A673 (cell line): Measurements from ENCODE around the gene HAT1. TPM values are rescaled to one million over a fixed set of nuclear protein-coding genes. Genes with fewer than 3 reads are reported as not detected.

Source experiments
- BruUV-seq: library from RNA; stranded (reverse); fragments of 400-500 nt; replicated peaks from 2 replicates; lab custom pipeline; 2021; lab: Mats Ljungman, UMichigan
- CTCF ChIA-PET: fragments of 300-600 bp; sonication (Branson Sonifier 250); formaldehyde crosslinking; loops from one replicate; lab custom pipeline; 2022; ENCODE audit warnings: antibody characterized with exemption; lab: Charles Lee
- POLR2A ChIA-PET: fragments of 300-600 bp; sonication (Branson Sonifier 250); formaldehyde crosslinking; loops from one replicate; lab custom pipeline; 2022; ENCODE audit warnings: antibody characterized with exemption; ENCODE audit not compliant: low non-redundant PET; lab: Charles Lee
- DNase-seq: peaks from one replicate; pipeline ENCODE4 v3.0.0-alpha.2; 2015; ENCODE audit warnings: low spot score
- H3K27ac ChIP-seq: fragments of 200-600 bp; sonication (generic); 2 replicates; pipeline ENCODE4 v1.5.1; 2016; ENCODE audit warnings: mixed run types, low read depth, mild to moderate bottlenecking, mixed read lengths, antibody characterized with exemption, low read length; ENCODE audit not compliant: poor library complexity, severe bottlenecking
- H3K27me3 ChIP-seq: fragments of 200-600 bp; sonication (generic); replicated peaks from 2 replicates; pipeline ENCODE4 v1.6.1; 2017; ENCODE audit warnings: mixed run types, low read depth, mild to moderate bottlenecking, mixed read lengths, antibody characterized with exemption, low read length; ENCODE audit not compliant: insufficient read depth, poor library complexity
- H3K36me3 ChIP-seq: fragments of 200-600 bp; sonication (generic); 2 replicates; pipeline ENCODE4 v1.6.1; 2016; ENCODE audit warnings: mixed run types, mild to moderate bottlenecking, mixed read lengths, antibody characterized with exemption, low read length; ENCODE audit not compliant: insufficient read depth, poor library complexity, severe bottlenecking
- H3K4me1 ChIP-seq: fragments of 200-600 bp; sonication (generic); 2 replicates; pipeline ENCODE4 v1.6.1; 2017; ENCODE audit warnings: mixed run types, mild to moderate bottlenecking, mixed read lengths, antibody characterized with exemption, low read length; ENCODE audit not compliant: insufficient read depth, poor library complexity, severe bottlenecking
- H3K4me3 ChIP-seq: fragments of 200-600 bp; sonication (generic); 2 replicates; pipeline ENCODE4 v1.5.1; 2016; ENCODE audit warnings: low read depth, mixed run types, mild to moderate bottlenecking, mixed read lengths, low read length; ENCODE audit not compliant: poor library complexity, severe bottlenecking
- H3K9me3 ChIP-seq: fragments of 200-600 bp; sonication (generic); 2 replicates; pipeline ENCODE4 v1.6.1; 2016; ENCODE audit warnings: mixed run types, low read depth, mild to moderate bottlenecking, mixed read lengths, antibody characterized with exemption, low read length; ENCODE audit not compliant: poor library complexity, severe bottlenecking
- CTCF ChIP-seq: fragments of 300-800, 200-600 bp; sonication (generic); conservative IDR thresholded peaks from 2 replicates; pipeline ENCODE4 v1.5.1; 2017; ENCODE audit warnings: low read depth, mild to moderate bottlenecking, antibody characterized with exemption, low read length, moderate library complexity, mixed read lengths
- EZH2 ChIP-seq: fragments of 200-600 bp; sonication (generic); IDR thresholded peaks from 2 replicates; pipeline ENCODE4 v1.6.1; 2017; ENCODE audit warnings: borderline replicate concordance, low read depth, mild to moderate bottlenecking, mixed read lengths, antibody characterized with exemption, low read length; ENCODE audit not compliant: poor library complexity, severe bottlenecking
- intact Hi-C: fragments of 100-400 bp; cut with micrococcal nuclease; formaldehyde crosslinking; loops from one replicate; pipeline ENCODE4 v1.10.0; 2022; ENCODE audit not compliant: unreplicated experiment
- total RNA-seq: library from RNA; stranded (reverse); gene quantifications from 2 replicates; pipeline ENCODE4 v1.2.3, GENCODE V29; 2021

HAT1 gene
- total RNA-seq, 1 experiment from 2014 or later = 115 TPM

- no TSS peak for BruUV-seq
- H3K4me1 ChIP-seq = peaks cover 9% of the 10 kb centered on the region
- no peak overlapping the region for H3K27ac ChIP-seq
- ChIA-PET POLR2A (no interaction called here), CTCF (no interaction called here)
- no peaks in the 10 kb centered on the region for H3K36me3 ChIP-seq
- H3K4me3 ChIP-seq = no peak overlapping the region
- H3K9me3 ChIP-seq = no peaks in the 10 kb centered on the region
- TF ChIP-seq EZH2 (no peak), CTCF (no peak)
- no peak for DNase-seq
- intact Hi-C loops = no loop called here
- H3K27me3 ChIP-seq = no peaks in the 10 kb centered on the region
These were observed 109.3 kb downstream of the HAT1 start for GRCh38 chr2:172031536-172031935.

Other genes starting within 250 kb of the HAT1 start
- 124 and 127 TPM in 2 replicates for gene DYNC1I2, start 235.0 kb upstream of the HAT1 start, total RNA-seq
- 17.7 and 19.2 TPM in 2 replicates for gene SLC25A12, start 28.2 kb upstream of the HAT1 start, total RNA-seq
- gene METAP1D, start 77.5 kb downstream of the HAT1 start, total RNA-seq = 11.8 and 12.7 TPM in 2 replicates
- 28.9 and 33.2 TPM in 2 replicates for gene DLX1, start 163.0 kb downstream of the HAT1 start, total RNA-seq
- 18.3 and 20.4 TPM in 2 replicates for gene DLX2, start 180.4 kb downstream of the HAT1 start, total RNA-seq